Stimulated activated CD8-positive, alpha-beta memory T cell treated with anti-CD3 and anti-CD28 coated beads, Interleukin-2, amount 100 ng/mL, for 48 hours (primary cell): ENCODE data around the gene SYT1.
"Not testable (repeated sequence)": the region's sequence is repeated elsewhere in the genome, so short reads cannot be mapped to it uniquely, and the experiment has no call there.

Experiments
- DNase-seq, 2 donors: peaks; one replicate each; pipeline ENCODE4 v3.0.0-alpha.2; 2020; ENCODE audit warnings: low read depth in 2 of 2

The SYT1 gene

GRCh38 chr12:79141776-79142175 is 277.2 kb downstream of the SYT1 start:
- no peak for DNase-seq

GRCh38 chr12:79143803-79144202 is 279.2 kb downstream of the SYT1 start:
- DNase-seq, result no peak

GRCh38 chr12:79151956-79152355 is 287.4 kb downstream of the SYT1 start:
- no peak for DNase-seq

GRCh38 chr12:79155683-79156082 is 291.1 kb downstream of the SYT1 start:
- no peak for DNase-seq

GRCh38 chr12:79156846-79157463 is 292.4 kb downstream of the SYT1 start:
- no peak for DNase-seq

DNA sequence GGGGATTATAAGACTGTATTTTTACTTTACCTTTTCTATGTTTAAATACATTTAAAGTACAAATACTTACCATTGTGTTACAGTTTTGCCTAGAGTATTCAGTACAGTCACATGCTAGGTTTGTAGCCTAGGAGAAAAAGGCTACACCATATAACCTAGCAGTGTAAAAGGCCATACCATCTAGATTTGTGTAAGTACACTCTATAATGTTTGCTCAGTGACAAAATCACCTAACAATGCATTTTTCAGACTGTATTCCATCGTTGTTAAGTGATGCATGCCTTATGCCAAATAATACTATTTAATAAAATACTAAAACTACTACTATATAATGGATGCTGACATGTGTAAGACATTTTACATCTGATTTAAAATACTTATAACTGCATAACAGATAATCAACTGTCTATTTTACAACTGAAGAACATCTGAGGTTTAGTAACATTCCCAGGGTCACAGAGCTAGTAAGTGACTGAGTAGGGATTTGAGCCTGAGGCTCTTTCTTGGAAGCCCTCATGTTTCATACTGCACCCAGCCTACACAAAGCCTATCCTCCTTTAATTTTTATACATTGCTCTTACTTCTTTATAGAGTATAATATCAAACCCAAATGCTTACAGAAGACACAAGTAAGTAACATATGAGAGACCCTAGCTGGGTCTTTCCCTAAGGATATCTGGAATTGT is 296.8 kb downstream of the SYT1 start:
- no peak for DNase-seq

DNA sequence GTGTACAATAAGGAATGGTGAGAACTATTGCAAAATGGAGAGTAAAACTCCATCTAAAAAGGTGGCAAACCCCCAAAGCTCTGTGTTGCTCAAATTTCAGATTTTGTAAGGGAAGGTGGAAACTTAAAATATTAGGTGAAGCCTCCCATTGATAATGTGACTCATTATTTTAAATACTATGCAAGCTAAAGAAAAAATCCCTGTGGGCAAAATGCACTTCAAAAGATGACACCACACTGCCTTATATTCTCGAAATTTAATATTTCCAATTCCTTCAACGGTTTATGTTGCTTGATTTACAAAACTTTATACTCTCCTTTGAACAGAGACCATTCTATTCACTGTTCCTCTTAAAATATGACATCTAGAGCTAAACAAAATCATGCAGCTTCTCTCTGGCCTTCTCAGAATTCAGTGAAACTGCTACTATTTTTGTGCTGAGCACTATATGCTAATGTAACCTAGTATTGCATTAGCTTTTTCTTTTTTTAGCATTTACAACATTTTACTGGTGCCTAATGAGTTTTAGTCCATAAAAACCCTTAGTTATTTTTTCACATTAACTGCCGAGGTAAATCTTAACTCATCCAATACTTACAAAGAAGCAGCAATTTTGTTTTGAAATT is 297.7 kb downstream of the SYT1 start:
- DNase-seq, result no peak

DNA sequence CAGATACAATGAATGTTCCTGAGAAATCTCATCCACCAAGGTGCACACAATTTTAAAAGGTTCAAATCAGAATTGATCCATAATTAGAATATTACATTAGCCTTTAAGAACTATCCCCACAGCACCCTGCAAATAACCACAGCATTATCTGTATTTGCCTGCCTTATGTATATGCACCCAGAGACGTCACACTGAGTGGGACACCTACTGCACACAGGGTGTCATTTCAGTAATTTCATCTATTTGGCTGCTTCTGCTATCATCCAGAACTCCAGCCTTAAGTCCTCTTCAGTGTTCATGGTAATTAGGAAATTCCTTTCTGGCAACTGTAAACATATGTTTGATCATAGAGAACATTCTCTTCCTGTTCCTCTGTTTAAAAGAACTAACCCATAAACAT is 298.4 kb downstream of the SYT1 start:
- no peak for DNase-seq

GRCh38 chr12:79164890-79165289 is 300.3 kb downstream of the SYT1 start:
- DNase-seq, result no peak

DNA sequence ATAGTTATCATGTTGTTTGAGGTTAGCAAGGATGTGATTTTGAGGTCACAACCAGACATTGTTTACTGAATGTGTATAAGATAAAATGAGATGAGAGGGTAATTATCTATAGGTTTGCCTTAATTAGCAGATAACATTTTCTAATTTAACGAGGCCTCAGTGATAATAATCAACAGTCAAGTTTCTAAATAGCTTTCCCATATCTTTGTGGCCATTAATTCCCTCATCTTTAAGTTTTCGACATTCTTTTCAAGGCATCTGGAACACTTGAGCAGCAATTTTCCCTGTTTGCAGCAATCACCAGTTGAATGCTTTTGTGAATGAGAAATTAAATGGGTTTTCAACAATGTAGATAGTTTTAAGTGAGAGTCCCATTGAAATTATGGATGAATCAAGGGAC is 304.1 kb downstream of the SYT1 start:
- DNase-seq, result no peak

DNA sequence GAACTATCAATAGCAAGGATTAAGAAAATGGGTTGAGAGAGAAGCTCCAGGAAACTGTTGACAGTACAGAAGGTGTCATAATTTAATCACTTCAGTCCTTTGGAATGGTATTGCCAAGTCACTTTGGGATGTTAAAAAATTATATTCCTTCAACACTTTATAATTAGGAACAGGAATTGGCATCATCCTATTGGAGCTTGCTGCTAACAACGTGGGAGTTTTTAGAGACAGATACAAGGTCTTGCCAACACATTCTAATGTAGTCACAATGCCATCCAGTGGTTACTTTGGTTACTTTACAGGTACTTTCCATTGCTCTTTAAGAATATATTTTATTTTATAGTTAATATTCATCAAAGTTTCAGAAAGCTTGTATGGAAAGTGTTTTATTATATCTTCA is 310.1 kb downstream of the SYT1 start:
- no peak for DNase-seq

GRCh38 chr12:79183003-79183402 is 318.4 kb downstream of the SYT1 start:
- no peak for DNase-seq

DNA sequence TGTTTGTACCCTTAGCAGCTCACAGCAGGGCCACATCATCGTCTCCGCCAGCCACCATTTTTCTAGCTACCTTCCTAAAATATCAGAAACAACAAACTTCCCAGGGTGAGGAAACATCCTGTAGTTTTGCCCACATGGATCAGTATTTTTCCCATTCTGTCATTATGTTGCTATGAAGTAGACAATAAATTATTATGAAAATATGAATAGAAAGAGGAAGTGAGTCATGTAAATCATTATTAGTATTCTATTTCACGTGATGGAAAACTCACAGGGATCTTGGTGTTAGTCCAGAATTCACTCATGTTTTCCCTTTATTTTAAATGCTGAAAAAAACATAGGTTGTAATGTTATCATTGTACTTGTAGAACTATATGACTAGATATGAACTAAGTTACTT is 319.4 kb downstream of the SYT1 start:
- no peak for DNase-seq

DNA sequence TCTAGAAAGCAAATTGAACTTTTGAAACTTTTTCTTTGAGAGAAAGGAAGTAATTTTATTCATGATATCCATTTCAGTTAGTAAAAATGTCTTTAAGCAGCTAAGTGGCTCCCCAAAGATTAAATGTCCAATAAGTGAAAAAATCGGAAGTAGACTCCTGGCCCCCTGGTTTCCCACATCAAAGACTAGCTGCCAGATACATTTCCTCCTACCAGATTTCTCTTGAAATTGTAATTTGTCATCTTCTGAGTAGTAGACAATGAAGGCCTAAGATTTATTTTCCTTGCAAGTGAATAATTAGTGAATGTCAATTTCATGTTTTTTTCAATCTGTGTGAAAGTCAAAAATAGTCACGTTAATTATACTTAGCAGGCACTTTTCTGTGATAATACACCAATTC is 321.9 kb downstream of the SYT1 start:
- no peak for DNase-seq

DNA sequence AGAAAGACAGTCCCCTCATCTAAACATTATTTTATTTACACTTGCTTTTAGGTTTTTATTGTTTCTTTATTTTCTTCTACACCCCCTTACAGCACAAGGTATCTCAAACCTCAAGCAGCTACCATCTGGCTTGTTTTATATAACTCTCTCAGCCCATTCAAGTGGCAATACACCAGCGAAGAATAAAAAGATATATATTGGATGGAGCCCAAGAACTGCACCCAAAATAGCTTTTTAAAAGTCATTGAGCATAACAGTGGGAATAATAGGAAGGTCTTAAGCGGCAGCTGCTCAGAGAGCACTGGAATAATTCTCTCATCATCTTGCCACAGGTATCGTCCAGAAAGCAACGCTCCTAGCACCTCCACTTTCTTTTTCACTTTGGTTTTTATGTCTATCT is 322.5 kb downstream of the SYT1 start:
- no peak for DNase-seq

GRCh38 chr12:79191391-79191790 is 326.8 kb downstream of the SYT1 start:
- no peak for DNase-seq

DNA sequence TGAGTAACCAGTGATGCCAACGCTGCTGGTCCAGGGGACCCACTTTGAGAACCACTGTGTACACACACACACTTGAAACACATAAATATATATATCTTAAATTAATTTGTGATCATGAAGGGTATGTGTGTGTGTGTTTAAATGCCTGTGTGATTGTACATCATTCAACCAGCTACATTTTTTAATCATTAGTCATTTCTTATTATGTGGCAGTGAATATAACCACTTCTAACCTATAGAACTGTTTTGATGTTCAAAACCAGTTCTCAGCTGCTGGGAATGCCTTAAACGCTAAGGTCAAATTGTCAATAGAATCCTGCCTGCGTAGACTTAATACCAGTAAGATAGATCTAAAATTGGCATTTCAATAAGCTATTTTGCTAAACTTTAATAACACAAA is 330.0 kb downstream of the SYT1 start:
- no peak for DNase-seq

DNA sequence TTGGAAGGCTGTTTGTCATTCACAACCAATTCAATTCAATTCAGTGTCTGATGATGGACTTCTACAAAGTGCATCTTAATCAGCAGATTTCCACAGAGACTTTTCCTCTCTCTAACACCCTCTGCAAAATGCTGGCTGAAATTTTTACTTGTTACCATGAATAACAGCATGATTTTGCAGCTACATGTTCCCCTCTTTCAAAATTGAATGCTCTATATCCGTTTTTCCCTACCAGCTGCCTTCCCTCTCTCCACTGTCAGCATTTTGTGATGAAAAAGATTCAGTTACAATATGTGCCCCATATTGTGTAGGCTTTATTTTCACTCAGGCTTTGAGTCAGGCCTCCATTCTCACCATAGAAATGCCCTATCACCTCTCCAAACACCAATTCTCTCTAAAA is 334.6 kb downstream of the SYT1 start:
- DNase-seq, result no peak

DNA sequence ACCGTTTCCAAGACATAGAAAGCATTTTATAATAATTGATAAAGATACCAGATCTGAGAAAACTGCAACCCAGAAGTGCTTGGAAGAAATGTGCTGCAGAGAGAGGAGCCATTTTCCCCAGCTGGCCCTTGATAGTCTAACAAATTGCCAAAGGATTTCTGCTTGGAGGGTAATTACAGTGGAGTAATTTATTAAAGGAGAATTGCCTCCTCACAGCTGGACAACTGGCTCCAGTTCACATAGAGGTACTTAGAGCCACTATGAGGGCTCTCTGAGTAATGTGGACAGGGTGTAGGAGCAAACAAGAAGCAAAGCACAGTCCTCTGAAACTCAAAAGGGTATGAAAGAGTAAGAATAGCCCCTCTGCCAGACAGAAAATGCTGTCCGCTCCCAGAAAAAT is 335.6 kb downstream of the SYT1 start:
- DNase-seq, result no peak

- no peak for DNase-seq
Measured at GRCh38 chr12:79203058-79203647, 338.6 kb downstream of the SYT1 start.

GRCh38 chr12:79206871-79207270 is 342.3 kb downstream of the SYT1 start:
- no peak for DNase-seq

GRCh38 chr12:79210403-79210802 is 345.8 kb downstream of the SYT1 start:
- DNase-seq, result not testable (repeated sequence)

GRCh38 chr12:79217306-79217705 is 352.7 kb downstream of the SYT1 start:
- no peak for DNase-seq
